WTC11 (cell line): ENCODE measurements around the gene GNB5. TPM values are rescaled to one million over a fixed set of nuclear protein-coding genes. Genes with fewer than 3 reads are reported as not detected.

Experiments
- ATAC-seq: fragments of 200-7000 bp; cut with Tn5 transposase; 2 replicates; pipeline ENCODE4 v1.10.0; 2021; ENCODE audit warnings: mild to moderate bottlenecking, moderate library complexity
- CTCF ChIA-PET: fragments of 300-600 bp; sonication (Branson Sonifier 250); formaldehyde crosslinking; loops from one replicate; lab custom pipeline; 2021; ENCODE audit warnings: antibody characterized with exemption; lab: Charles Lee
- POLR2A ChIA-PET: fragments of 350-600 bp; sonication (Branson Sonifier 250); formaldehyde crosslinking; loops from one replicate; lab custom pipeline; 2021; ENCODE audit warnings: antibody characterized with exemption; lab: Charles Lee
- DNase-seq: peaks from one replicate; pipeline ENCODE4 v3.0.0; 2021; ENCODE audit warnings: low spot score
- H3K27ac Mint-ChIP-seq: 2 replicates; pipeline ENCODE4 v1.8.0; 2021; ENCODE audit warnings: mixed read lengths
- H3K27me3 Mint-ChIP-seq: 2 replicates; pipeline ENCODE4 v1.8.0; 2021; ENCODE audit warnings: low read depth, mild to moderate bottlenecking, moderate library complexity, mixed read lengths
- H3K36me3 Mint-ChIP-seq: 2 replicates; pipeline ENCODE4 v1.8.0; 2021; ENCODE audit warnings: mixed read lengths
- H3K4me1 Mint-ChIP-seq: 2 replicates; pipeline ENCODE4 v1.8.0; 2022; ENCODE audit warnings: mixed read lengths
- H3K4me3 Mint-ChIP-seq: 2 replicates; pipeline ENCODE4 v1.8.0; 2021; ENCODE audit warnings: mild to moderate bottlenecking, moderate library complexity, mixed read lengths
- H3K9me3 Mint-ChIP-seq: 2 replicates; pipeline ENCODE4 v1.8.0; 2021; ENCODE audit warnings: mixed read lengths
- FOXJ3 ChIP-seq: sonication (generic); formaldehyde crosslinking; IDR thresholded peaks from 2 replicates; pipeline ENCODE4 v1.9.0; 2021; ENCODE audit warnings: missing genetic modification reagents, mild to moderate bottlenecking, borderline replicate concordance
- FOXK1 ChIP-seq: sonication (generic); formaldehyde crosslinking; IDR thresholded peaks from 2 replicates; pipeline ENCODE4 v1.8.0; 2022; ENCODE audit warnings: mild to moderate bottlenecking, moderate library complexity, missing genetic modification reagents
- IRF2 ChIP-seq: sonication (generic); formaldehyde crosslinking; IDR thresholded peaks from 2 replicates; pipeline ENCODE4 v1.8.0; 2022; ENCODE audit warnings: low read depth, missing genetic modification reagents, borderline replicate concordance
- JAZF1 ChIP-seq: fragments of 250-450 bp; sonication (Bioruptor Pico); IDR thresholded peaks from 2 replicates; pipeline ENCODE4 v1.9.0; 2021; ENCODE audit warnings: moderate library complexity, mild to moderate bottlenecking, inconsistent platforms
- JUN ChIP-seq: sonication (generic); formaldehyde crosslinking; IDR thresholded peaks from 2 replicates; pipeline ENCODE4 v1.8.0; 2023; ENCODE audit warnings: mild to moderate bottlenecking, missing genetic modification reagents
- MXD4 ChIP-seq: fragments of 250-450 bp; sonication (Bioruptor Pico); IDR thresholded peaks from 2 replicates; pipeline ENCODE4 v1.8.0; 2021; ENCODE audit warnings: mild to moderate bottlenecking, moderate library complexity, borderline replicate concordance
- MYBL2 ChIP-seq: sonication (generic); formaldehyde crosslinking; IDR thresholded peaks from 2 replicates; pipeline ENCODE4 v1.8.1; 2023; ENCODE audit warnings: mild to moderate bottlenecking, moderate library complexity, missing genetic modification reagents
- NFATC4 ChIP-seq: fragments of 250-450 bp; sonication (Bioruptor Pico); IDR thresholded peaks from 2 replicates; pipeline ENCODE4 v1.9.0; 2021; ENCODE audit warnings: mild to moderate bottlenecking
- OVOL2 ChIP-seq: fragments of 250-450 bp; sonication (Bioruptor Pico); IDR thresholded peaks from 2 replicates; pipeline ENCODE4 v1.9.0; 2021; ENCODE audit warnings: mild to moderate bottlenecking, borderline replicate concordance
- RORB ChIP-seq: fragments of 250-450 bp; sonication (Bioruptor Pico); IDR thresholded peaks from 2 replicates; pipeline ENCODE4 v1.9.0; 2021; ENCODE audit warnings: mild to moderate bottlenecking
- SMAD3 ChIP-seq: sonication (generic); formaldehyde crosslinking; IDR thresholded peaks from 2 replicates; pipeline ENCODE4 v1.8.0; 2022; ENCODE audit warnings: missing genetic modification reagents, mild to moderate bottlenecking, borderline replicate concordance
- TEAD1 ChIP-seq: sonication (generic); formaldehyde crosslinking; IDR thresholded peaks from 2 replicates; pipeline ENCODE4 v1.8.0; 2022; ENCODE audit warnings: mild to moderate bottlenecking, missing genetic modification reagents
- ZNF138 ChIP-seq: sonication (generic); formaldehyde crosslinking; conservative IDR thresholded peaks from 2 replicates; pipeline ENCODE4 v1.8.1; 2022; ENCODE audit warnings: mild to moderate bottlenecking, moderate library complexity, missing genetic modification reagents
- total RNA-seq: library from RNA; stranded (reverse); gene quantifications from 3 replicates; pipeline ENCODE4 v1.2.3, GENCODE V29; 2021
- TF ChIP-seq, protein P1 (sequence below): sonication (generic); formaldehyde crosslinking; conservative IDR thresholded peaks from 2 replicates; pipeline ENCODE4 v1.8.1; 2023; ENCODE audit warnings: mild to moderate bottlenecking, low read depth, missing genetic modification reagents, moderate library complexity
- TF ChIP-seq, protein P2 (sequence below): fragments of 250-450 bp; sonication (Bioruptor Pico); IDR thresholded peaks from 2 replicates; pipeline ENCODE4 v1.9.0; 2021; ENCODE audit warnings: mild to moderate bottlenecking
- TF ChIP-seq, protein P3 (sequence below): sonication (generic); formaldehyde crosslinking; IDR thresholded peaks from 2 replicates; pipeline ENCODE4 v1.8.1; 2023; ENCODE audit warnings: mild to moderate bottlenecking, missing genetic modification reagents, moderate library complexity
- TF ChIP-seq, protein P4 (sequence below): fragments of 250-450 bp; sonication (Bioruptor Pico); conservative IDR thresholded peaks from 2 replicates; pipeline ENCODE4 v1.9.0; 2021; ENCODE audit warnings: mild to moderate bottlenecking
- TF ChIP-seq, protein P5 (sequence below): sonication (generic); formaldehyde crosslinking; IDR thresholded peaks from 2 replicates; pipeline ENCODE4 v1.8.0; 2023; ENCODE audit warnings: missing genetic modification reagents
- TF ChIP-seq, protein P6 (sequence below): fragments of 250-450 bp; sonication (Bioruptor Pico); IDR thresholded peaks from 2 replicates; pipeline ENCODE4 v1.8.0; 2021; ENCODE audit warnings: mild to moderate bottlenecking
- TF ChIP-seq, protein P7 (sequence below): sonication (generic); formaldehyde crosslinking; IDR thresholded peaks from 2 replicates; pipeline ENCODE4 v1.8.0; 2023; ENCODE audit warnings: mild to moderate bottlenecking, missing genetic modification reagents

Gene GNB5
- total RNA-seq, 1 experiment from 2014 or later, result 37.0 TPM

DNA sequence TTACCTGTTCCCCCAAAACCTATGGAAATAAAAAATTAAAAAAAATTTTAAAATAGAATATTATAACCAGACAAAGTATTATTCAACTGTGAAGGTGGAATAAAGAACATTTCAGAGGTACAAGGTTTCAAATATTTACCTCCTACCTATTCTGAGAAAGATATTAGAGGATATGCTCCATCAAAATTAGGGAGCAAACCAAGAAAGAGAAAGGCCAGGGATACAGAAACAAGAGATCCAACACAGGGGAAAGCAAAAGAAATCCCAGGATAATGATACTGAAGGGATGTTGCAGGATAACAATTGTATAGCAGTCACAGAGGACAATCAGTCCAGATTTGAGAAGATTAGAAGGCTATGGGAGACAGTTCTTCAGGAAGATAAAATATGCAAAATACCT is 101.0 kb downstream of the GNB5 start (continued):
- TF ChIP-seq, protein P1, sequence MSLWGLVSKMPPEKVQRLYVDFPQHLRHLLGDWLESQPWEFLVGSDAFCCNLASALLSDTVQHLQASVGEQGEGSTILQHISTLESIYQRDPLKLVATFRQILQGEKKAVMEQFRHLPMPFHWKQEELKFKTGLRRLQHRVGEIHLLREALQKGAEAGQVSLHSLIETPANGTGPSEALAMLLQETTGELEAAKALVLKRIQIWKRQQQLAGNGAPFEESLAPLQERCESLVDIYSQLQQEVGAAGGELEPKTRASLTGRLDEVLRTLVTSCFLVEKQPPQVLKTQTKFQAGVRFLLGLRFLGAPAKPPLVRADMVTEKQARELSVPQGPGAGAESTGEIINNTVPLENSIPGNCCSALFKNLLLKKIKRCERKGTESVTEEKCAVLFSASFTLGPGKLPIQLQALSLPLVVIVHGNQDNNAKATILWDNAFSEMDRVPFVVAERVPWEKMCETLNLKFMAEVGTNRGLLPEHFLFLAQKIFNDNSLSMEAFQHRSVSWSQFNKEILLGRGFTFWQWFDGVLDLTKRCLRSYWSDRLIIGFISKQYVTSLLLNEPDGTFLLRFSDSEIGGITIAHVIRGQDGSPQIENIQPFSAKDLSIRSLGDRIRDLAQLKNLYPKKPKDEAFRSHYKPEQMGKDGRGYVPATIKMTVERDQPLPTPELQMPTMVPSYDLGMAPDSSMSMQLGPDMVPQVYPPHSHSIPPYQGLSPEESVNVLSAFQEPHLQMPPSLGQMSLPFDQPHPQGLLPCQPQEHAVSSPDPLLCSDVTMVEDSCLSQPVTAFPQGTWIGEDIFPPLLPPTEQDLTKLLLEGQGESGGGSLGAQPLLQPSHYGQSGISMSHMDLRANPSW (CRISPR knock-in tag), result no peak
- TF ChIP-seq, protein P2, sequence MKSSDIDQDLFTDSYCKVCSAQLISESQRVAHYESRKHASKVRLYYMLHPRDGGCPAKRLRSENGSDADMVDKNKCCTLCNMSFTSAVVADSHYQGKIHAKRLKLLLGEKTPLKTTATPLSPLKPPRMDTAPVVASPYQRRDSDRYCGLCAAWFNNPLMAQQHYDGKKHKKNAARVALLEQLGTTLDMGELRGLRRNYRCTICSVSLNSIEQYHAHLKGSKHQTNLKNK (CRISPR knock-in tag), result no peak
- TF ChIP-seq RORB (CRISPR knock-in tag), result no peak
- TF ChIP-seq JUN (CRISPR knock-in tag), result no peak
- TF ChIP-seq JAZF1 (CRISPR knock-in tag), result no peak
- TF ChIP-seq, protein P3, sequence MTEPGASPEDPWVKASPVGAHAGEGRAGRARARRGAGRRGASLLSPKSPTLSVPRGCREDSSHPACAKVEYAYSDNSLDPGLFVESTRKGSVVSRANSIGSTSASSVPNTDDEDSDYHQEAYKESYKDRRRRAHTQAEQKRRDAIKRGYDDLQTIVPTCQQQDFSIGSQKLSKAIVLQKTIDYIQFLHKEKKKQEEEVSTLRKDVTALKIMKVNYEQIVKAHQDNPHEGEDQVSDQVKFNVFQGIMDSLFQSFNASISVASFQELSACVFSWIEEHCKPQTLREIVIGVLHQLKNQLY (CRISPR knock-in tag), result no peak
- no peak for TF ChIP-seq MXD4 (CRISPR knock-in tag)
- TF ChIP-seq, protein P4, sequence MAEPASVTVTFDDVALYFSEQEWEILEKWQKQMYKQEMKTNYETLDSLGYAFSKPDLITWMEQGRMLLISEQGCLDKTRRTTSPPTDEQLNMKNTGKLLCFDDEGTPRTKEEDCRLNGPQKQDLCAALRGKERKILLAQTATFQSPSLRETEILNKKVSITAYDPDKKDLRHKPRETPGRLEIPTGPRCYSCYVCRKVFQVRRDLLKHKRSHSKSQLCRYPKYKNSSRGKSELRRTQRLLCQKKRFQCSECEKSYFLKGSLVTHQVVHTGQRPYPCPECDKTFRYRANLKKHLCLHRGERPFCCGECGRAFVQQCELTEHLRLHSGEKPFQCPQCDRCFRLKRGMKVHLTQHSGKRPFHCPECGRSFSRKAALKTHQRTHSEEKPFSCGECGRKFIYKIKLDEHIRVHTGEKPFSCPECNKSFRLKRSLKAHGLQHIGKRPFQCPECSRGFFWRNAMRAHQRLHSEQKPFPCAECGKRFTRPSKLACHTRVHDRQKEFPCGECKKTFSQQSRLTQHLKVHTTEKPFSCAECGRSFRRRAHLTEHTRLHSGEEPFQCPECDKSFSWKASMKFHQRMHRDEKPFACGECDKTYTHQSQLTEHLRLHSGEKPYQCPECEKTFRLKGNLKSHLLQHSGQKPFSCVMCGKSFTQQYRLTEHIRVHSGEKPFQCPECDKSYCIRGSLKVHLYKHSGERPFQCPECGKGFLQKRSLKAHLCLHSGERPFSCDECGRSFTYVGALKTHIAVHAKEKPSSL (CRISPR knock-in tag), result no peak
- TF ChIP-seq SMAD3, result no peak

DNA sequence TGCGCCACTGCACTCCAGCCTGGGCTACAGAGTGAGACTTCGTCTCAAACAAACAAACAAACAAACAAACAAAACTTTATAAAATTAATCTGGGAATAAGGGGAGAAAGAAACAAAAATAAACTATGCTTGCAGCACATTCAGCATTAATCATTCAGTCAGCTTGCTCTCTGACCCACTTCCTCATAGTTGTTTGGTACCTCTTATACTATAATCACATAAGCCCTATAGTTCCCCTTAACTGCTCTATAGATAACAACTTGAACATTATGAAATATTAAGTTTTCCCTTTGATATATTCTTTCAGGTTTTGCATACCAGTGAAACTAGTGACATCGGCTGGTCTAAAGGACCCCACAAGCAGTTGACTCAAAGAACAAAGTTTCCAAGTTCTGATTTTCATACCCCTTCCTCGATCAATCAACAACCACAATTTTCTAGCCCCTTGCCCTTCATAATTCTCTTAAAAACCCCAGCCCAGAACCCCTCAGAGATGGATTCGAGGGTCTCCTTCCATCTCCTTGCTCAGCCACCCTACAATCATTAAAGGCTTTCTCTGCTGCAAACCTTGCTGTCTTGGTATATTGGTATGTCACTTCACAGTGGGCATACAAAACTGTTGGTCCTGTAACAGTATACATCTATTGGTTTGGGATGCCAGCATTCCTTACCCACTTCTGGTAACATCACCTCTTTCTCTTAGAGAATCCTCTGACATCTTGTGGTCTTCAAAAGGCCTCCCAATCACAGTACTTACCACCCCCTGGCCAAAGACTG is 105.0 kb downstream of the GNB5 start:
- ATAC-seq, result no peak
- ChIA-PET POLR2A (no interaction called here), CTCF (interaction anchor here (1.1 kb wide), 1 partner anchor 7 kb away, joined by 4 read pairs; no protein-coding TSS in a partner anchor)
- Mint-ChIP-seq H3K4me3 (no peak overlapping the region), H3K27me3 (no peaks in the 10 kb centered on the region), H3K9me3 (peaks cover 16% of the 10 kb centered on the region), H3K36me3 (peaks cover 8% of the 10 kb centered on the region; the same call in 1 of the 2 replicates), H3K4me1 (no peaks in the 10 kb centered on the region), H3K27ac (no peak overlapping the region)
- DNase-seq, result no peak
- TF ChIP-seq, protein P1 (CRISPR knock-in tag), result no peak
- TF ChIP-seq MYBL2 (CRISPR knock-in tag), result no peak
- TF ChIP-seq, protein P5, sequence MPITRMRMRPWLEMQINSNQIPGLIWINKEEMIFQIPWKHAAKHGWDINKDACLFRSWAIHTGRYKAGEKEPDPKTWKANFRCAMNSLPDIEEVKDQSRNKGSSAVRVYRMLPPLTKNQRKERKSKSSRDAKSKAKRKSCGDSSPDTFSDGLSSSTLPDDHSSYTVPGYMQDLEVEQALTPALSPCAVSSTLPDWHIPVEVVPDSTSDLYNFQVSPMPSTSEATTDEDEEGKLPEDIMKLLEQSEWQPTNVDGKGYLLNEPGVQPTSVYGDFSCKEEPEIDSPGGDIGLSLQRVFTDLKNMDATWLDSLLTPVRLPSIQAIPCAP (CRISPR knock-in tag), result no peak
- no peak for TF ChIP-seq ZNF138
- TF ChIP-seq FOXJ3 (CRISPR knock-in tag), result no peak
- no peak for TF ChIP-seq TEAD1 (CRISPR knock-in tag)
- no peak for TF ChIP-seq NFATC4 (CRISPR knock-in tag)
- no peak for TF ChIP-seq OVOL2 (CRISPR knock-in tag)
- TF ChIP-seq, protein P6, sequence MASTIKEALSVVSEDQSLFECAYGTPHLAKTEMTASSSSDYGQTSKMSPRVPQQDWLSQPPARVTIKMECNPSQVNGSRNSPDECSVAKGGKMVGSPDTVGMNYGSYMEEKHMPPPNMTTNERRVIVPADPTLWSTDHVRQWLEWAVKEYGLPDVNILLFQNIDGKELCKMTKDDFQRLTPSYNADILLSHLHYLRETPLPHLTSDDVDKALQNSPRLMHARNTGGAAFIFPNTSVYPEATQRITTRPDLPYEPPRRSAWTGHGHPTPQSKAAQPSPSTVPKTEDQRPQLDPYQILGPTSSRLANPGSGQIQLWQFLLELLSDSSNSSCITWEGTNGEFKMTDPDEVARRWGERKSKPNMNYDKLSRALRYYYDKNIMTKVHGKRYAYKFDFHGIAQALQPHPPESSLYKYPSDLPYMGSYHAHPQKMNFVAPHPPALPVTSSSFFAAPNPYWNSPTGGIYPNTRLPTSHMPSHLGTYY, result no peak
- TF ChIP-seq, protein P7, sequence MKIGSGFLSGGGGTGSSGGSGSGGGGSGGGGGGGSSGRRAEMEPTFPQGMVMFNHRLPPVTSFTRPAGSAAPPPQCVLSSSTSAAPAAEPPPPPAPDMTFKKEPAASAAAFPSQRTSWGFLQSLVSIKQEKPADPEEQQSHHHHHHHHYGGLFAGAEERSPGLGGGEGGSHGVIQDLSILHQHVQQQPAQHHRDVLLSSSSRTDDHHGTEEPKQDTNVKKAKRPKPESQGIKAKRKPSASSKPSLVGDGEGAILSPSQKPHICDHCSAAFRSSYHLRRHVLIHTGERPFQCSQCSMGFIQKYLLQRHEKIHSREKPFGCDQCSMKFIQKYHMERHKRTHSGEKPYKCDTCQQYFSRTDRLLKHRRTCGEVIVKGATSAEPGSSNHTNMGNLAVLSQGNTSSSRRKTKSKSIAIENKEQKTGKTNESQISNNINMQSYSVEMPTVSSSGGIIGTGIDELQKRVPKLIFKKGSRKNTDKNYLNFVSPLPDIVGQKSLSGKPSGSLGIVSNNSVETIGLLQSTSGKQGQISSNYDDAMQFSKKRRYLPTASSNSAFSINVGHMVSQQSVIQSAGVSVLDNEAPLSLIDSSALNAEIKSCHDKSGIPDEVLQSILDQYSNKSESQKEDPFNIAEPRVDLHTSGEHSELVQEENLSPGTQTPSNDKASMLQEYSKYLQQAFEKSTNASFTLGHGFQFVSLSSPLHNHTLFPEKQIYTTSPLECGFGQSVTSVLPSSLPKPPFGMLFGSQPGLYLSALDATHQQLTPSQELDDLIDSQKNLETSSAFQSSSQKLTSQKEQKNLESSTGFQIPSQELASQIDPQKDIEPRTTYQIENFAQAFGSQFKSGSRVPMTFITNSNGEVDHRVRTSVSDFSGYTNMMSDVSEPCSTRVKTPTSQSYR (CRISPR knock-in tag), result no peak
- TF ChIP-seq RORB (CRISPR knock-in tag), result no peak
- no peak for TF ChIP-seq IRF2 (CRISPR knock-in tag)
- no peak for TF ChIP-seq FOXK1 (CRISPR knock-in tag)
